Fibroblast of skin of right quadriceps (primary cell): ENCODE data around the gene GALNT9.

Experiments used
- DNase-seq: peaks from one replicate; pipeline ENCODE4 v3.0.0-alpha.2; 2013

Gene GALNT9

GRCh38 chr12:132166093-132166492, 163.3 kb downstream of the GALNT9 start:
- no peak for DNase-seq

DNA sequence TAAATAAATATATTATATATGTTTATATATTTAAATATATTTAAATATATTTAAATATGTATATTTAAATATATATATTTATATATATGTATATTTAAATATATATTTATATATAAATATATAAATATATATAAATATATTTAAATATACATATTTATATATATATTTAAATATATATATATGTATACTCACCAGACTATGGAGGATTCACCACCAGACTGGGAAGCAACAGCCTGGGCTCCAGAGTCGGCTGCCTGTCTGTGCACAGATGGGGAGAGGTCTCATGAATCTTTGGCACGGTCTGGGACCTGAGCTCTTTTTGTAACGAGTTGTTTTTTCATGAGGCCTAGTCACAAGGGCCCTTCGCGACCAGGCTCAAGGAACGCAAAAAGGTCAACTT, 163.8 kb downstream of the GALNT9 start:
- no peak for DNase-seq

DNA sequence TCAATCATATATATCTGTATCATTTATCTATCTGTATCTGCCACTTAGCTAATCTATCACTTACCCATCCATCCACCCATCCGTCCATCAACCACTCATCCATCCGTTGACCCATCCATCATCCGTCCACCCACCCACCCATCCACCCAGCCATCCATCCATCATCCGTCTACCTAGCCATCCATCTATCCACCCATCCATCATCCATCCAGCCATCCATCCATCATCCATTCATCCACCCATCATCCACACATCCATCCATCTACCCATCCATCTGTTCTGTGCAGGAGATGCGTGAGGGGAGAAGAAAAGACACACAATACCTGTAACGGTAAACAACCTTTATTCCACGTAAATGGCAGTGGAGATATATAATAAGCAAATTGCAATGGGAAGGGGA, 165.0 kb downstream of the GALNT9 start:
- DNase-seq, result no peak

DNA sequence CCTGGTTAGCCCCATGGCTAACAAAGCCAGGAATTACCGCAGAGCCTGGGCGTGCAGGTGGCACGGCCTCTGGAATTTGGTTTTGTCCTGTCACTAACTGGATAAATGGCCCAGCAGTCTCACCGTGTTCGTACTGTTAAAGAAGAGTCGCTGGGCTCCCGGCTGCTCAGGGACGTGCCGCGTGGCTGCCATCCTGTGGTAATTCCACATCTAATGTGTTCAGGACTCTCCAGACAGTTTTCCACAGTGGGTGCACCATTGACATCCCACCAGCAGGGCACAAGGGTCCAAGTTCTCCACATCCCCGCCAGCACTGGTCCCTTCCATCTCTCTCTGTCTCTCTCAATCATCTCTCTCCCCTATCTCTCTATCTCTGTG, 165.5 kb downstream of the GALNT9 start:
- DNase-seq, result no peak

- DNase-seq, result no peak
Observed at GRCh38 chr12:132163041-132163910, 166.1 kb downstream of the GALNT9 start.

DNA sequence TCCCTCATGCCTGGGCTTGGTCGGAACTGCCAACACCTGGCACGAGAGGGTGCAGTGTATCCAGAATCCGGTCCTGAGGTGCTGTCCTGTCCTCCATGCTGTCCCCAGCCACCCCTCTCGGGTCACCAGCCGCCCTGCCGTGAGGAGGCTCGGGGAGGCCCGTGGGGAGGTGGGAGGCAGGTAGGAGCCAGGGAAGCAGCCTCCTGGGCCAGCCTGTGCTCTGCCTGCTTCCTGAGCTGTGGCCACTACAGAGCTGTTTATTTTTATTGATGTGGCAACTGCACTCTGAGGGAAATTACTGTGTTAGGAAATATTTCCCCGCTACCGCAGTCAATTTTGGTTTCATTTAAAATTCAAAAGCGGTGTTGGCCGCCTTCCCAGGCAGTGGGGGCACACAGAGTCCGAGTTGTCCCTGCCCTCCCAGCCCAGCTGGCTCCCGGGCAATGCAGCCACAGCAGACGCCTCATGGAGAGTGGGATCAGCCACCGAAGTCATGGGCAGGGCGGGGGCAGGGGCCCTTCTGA, 166.8 kb downstream of the GALNT9 start:
- peak; percentile 65 for DNase-seq

GRCh38 chr12:132161796-132162507, 167.4 kb downstream of the GALNT9 start:
- DNase-seq, result no peak

DNA sequence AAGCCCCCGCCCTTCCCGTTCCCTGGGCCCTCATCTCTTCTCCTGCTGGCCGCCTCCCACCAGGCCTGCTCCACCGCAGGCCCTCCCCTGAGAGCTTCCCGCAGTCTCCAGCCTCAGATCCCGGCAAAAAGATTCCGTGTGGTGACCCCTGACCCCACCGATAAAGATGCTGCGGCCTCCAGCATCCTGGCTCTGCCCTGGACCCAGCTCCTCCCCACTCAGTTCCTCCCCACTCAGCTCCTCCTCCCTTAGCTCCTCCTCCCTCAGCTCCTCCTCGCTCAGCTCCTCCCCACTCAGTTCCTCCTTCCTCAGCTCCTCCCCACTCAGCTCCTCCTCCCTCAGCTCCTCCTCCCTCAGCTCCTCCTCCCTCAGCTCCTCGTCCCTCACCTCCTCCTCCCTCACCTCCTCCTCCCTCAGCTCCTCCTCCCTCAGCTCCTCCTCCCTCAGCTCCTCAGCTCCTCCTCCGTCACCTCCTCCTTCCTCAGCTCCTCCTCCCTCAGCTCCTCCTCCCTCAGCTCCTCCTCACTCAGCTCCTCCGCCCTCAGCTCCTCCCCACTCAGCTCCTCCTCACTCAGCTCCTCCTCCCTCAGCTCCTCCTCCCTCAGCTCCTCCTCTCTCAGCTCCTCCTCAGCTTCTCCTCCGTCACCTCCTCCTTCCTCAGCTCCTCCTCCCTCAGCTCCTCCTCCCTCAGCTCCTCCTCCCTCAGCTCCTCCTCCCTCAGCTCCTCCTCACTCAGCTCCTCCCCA, 168.2 kb downstream of the GALNT9 start:
- peak; percentile 18 for DNase-seq

- DNase-seq, result no peak
Observed at GRCh38 chr12:132160601-132161035, 168.8 kb downstream of the GALNT9 start.

GRCh38 chr12:132160016-132160415, 169.4 kb downstream of the GALNT9 start:
- no peak for DNase-seq

DNA sequence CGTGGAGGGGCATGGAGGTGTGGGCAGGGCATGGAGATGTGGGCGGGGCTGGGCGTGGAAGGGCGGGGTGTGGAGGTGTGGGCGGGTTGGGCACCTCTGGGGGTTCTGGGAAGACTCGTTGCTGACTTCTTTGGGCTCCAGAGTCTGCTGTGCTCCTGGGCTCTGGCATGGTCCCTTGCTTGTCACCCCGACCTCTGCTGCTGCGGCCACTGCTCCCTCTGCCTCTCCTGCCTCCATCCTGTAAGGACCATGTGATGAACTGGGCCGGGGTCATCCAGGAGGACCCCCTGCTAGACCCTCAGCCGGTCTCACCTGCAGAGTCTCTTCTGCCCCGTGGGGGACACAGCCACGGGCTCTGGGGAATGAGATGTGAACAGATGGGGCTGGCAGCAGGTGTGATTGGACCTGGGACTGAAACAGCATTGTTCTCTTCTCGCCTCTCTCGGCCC, 169.8 kb downstream of the GALNT9 start:
- no peak for DNase-seq

GRCh38 chr12:132158677-132159554, 170.5 kb downstream of the GALNT9 start:
- DNase-seq, result no peak

- DNase-seq, result no peak
Observed at GRCh38 chr12:132157733-132158409, 171.5 kb downstream of the GALNT9 start.

DNA sequence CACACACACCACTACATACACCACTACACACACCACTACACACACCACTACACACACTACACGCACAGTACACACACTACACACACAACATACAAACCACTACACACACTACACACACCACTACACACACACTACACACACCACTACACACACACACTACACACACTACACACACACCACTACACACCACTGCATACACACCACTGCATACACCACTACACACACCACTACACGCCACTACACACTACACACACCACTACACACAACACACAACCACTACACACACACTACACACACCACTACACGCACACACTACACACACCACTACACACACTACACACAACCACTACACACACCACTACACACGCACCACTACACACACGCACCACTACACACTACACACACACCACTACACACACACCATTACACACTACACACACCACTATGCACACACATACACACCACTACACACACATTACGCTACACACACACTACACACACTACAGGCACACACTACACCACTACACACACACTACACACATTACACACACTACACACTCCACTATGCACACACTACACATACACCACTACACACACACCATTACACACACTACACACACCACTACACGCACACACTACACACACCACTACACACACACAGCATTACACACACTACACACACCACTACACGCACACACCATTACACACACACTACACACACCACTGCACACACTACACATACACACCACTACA, 172.6 kb downstream of the GALNT9 start:
- DNase-seq, result no peak

DNA sequence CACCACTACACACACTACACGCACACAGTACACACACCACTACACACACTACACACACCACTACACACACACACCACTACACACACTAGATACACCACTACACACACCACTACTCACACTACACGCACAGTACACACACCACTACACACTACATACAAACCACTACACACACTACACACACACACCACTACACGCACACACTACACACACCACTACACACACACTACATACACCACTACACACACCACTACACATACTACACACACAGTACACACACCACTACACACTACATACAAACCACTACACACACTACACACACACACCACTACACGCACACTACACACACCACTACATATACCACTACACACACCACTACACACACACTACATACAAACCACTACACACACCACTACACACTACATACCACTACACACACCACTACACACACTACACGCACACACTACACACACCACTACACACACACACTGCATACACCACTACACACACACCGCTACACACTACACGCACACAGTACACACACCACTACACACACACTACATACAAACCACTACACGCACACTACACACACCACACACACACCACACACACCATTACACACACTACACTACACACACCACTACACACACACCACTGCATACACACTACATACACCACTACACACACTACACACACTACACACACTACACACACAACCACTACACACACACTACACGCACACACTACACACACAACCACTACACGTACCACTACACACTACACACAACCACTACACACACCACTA, 173.4 kb downstream of the GALNT9 start:
- no peak for DNase-seq

DNA sequence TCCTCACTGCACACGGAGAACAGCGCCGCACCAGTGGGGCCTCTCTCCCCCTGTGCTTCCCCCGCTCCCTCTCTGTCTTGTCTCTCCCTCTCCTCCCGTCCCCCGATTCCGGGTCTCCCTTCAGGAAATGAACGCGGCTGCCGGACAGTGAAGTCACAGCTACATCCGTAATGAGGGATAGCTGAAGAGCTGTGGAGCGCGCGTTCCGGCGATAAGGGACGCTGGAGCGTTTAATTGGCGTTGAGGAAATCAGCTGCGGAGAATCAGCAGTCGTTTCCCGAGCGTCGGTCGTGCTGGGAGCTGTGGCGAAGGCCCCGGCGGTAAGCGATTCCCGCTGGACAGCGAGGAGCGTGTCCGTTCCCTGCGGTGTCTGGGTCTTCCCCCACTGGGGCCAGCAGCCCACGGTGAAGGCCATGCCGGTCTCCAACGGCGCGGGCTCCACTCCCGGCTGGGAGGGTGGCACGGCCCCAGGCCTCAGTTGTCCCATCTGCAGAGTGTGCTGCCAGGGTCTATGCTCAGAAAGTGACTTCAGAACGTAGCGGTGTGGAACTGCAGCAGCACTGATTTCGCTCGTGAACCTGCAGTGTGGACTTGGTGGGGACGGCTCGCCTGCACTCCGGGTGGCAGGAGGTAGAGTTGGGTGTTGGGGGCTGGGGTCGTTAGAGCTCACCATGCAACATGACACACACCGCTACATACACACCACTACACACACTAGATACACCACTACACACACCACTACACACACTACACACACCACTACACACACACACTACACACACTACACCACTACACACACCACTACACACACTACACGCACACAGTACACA, 174.2 kb downstream of the GALNT9 start:
- DNase-seq, result no peak

DNA sequence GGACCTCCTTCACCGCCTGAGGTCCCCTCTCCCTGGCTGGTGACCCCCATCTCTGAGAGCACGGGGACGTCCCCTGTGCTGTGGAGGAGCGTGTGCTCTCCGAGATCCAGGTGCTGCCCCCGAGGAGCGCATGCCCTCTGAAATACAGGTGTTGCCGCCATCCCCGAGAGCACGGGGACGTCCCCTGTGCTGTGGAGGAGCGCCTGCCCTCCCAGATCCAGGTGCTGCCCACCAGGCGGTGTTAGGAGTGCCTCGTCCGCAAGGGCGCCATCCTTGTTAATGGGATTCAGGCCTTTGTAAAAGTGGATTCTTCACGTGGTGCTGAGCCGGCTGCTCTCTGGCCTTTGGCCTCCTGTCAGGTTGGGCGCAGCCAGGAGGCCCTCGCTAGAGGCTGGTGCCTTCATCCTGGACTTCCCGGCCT, 175.0 kb downstream of the GALNT9 start:
- DNase-seq, result no peak

- DNase-seq, result peak; percentile 69
Observed at GRCh38 chr12:132153501-132154340, 175.7 kb downstream of the GALNT9 start.
